B cell (primary cell): ENCODE measurements around the gene CAMK1D. TPM values are rescaled to one million over a fixed set of nuclear protein-coding genes. Genes with fewer than 3 reads are reported as not detected.

Source experiments
- ATAC-seq: fragments of 200-7000 bp; cut with Tn5 transposase; one replicate; pipeline ENCODE4 v1.10.0; 2021; ENCODE audit warnings: low read depth, mild to moderate bottlenecking, moderate number of reproducible peaks, moderate library complexity
- CTCF ChIA-PET: fragments of 350-600 bp; sonication (Branson Sonifier 250); formaldehyde crosslinking; loops from one replicate; lab custom pipeline; 2021; ENCODE audit warnings: antibody characterized with exemption, inconsistent platforms; lab: Charles Lee
- POLR2A ChIA-PET: fragments of 350-600 bp; sonication (Branson Sonifier 250); formaldehyde crosslinking; loops from one replicate; lab custom pipeline; 2021; ENCODE audit warnings: antibody characterized with exemption; lab: Charles Lee
- DNase-seq: peaks from one replicate; pipeline ENCODE4 v3.0.0; 2013
- H2AFZ ChIP-seq: 2 replicates; pipeline ENCODE4 v1.6.1; 2012; ENCODE audit warnings: mild to moderate bottlenecking, low read depth, low read length; ENCODE audit not compliant: insufficient read depth, poor library complexity, severe bottlenecking
- H3K27ac ChIP-seq, 2 donors: 1 replicate in 1 of 2; 2 replicates in 1 of 2; pipeline ENCODE4 v1.5.1; 2012 to 2013; ENCODE audit warnings: low read length in 2 of 2, mild to moderate bottlenecking in 2 of 2, moderate library complexity in 1 of 2
- H3K27me3 ChIP-seq, 4 experiments: fragments of 200-600 bp in 1 of 4; sonication (generic) in 1 of 4; replicated peaks in 1 of 4; 1 replicate in 2 of 4; 2 replicates in 2 of 4; pipeline versions ENCODE4 v1.6.1 to v1.7.0; 2013 to 2016; ENCODE audit warnings: low read length in 3 of 4, mild to moderate bottlenecking in 2 of 4, mixed read lengths in 1 of 4, moderate library complexity in 1 of 4; ENCODE audit not compliant: insufficient read depth in 4 of 4, control insufficient read depth in 3 of 4; ENCODE audit errors: control extremely low read depth in 1 of 4
- H3K36me3 ChIP-seq, 2 experiments: replicated peaks in 1 of 2; 1 replicate in 1 of 2; 2 replicates in 1 of 2; pipeline versions ENCODE4 v1.6.1 to v1.7.1; 2013; ENCODE audit warnings: low read length in 1 of 2; ENCODE audit not compliant: insufficient read depth in 2 of 2, control insufficient read depth in 1 of 2; ENCODE audit errors: control extremely low read depth in 1 of 2, extremely low read depth in 1 of 2
- H3K4me1 ChIP-seq, 2 donors: fragments of 200-600 bp in 1 of 2; sonication (generic) in 1 of 2; 1 replicate in 1 of 2; 2 replicates in 1 of 2; pipeline versions ENCODE4 v1.5.1 to v1.6.1; 2013 to 2017; ENCODE audit warnings: low read length in 2 of 2; ENCODE audit not compliant: control insufficient read depth in 2 of 2, insufficient read depth in 2 of 2
- H3K4me2 ChIP-seq: replicated peaks from 2 replicates; pipeline ENCODE3; 2012; ENCODE audit warnings: mild to moderate bottlenecking, low read depth, low read length; ENCODE audit not compliant: poor library complexity, severe bottlenecking
- H3K4me3 ChIP-seq, 5 experiments: fragments of 200-600 bp in 1 of 5; sonication (generic) in 1 of 5; 1 replicate in 3 of 5; 2 replicates in 2 of 5; pipeline versions ENCODE4 v1.5.1 to v1.7.0; 2011 to 2016; ENCODE audit warnings: low read length in 4 of 5, mild to moderate bottlenecking in 4 of 5, low read depth in 2 of 5, control low read depth in 1 of 5, moderate library complexity in 1 of 5; ENCODE audit not compliant: insufficient read depth in 1 of 5; ENCODE audit errors: control extremely low read depth in 1 of 5, extremely low read depth in 1 of 5
- H3K79me2 ChIP-seq: fragments of 200-600 bp; sonication (generic); one replicate; pipeline ENCODE4 v1.6.0; 2016; ENCODE audit warnings: low read length; ENCODE audit not compliant: control insufficient read depth, insufficient read depth
- H3K9ac ChIP-seq: fragments of 200-600 bp; sonication (generic); 2 replicates; pipeline ENCODE4 v1.6.1; 2017; ENCODE audit warnings: mild to moderate bottlenecking, low read length, moderate library complexity
- H3K9me3 ChIP-seq, 3 donors: one replicate each; pipeline versions ENCODE4 v1.6.1 to v1.7.1; 2013; ENCODE audit warnings: low read length in 2 of 3; ENCODE audit not compliant: control insufficient read depth in 2 of 3, insufficient read depth in 1 of 3; ENCODE audit errors: control extremely low read depth in 1 of 3
- H4K20me1 ChIP-seq: 2 replicates; pipeline ENCODE4 v1.6.0; 2012; ENCODE audit warnings: mild to moderate bottlenecking, low read length; ENCODE audit not compliant: insufficient read depth, control insufficient read depth, poor library complexity, severe bottlenecking
- H3K27ac Mint-ChIP-seq: one replicate; pipeline ENCODE4 v1.8.0; 2021; ENCODE audit warnings: mixed read lengths
- H3K27me3 Mint-ChIP-seq: one replicate; pipeline ENCODE4 v1.8.0; 2021; ENCODE audit warnings: mixed read lengths
- H3K4me1 Mint-ChIP-seq: one replicate; pipeline ENCODE4 v1.8.0; 2021; ENCODE audit warnings: mixed read lengths
- H3K4me3 Mint-ChIP-seq: one replicate; pipeline ENCODE4 v1.8.0; 2021; ENCODE audit warnings: mixed read lengths
- H3K9me3 Mint-ChIP-seq: one replicate; pipeline ENCODE4 v1.8.0; 2022; ENCODE audit warnings: mixed read lengths; ENCODE audit not compliant: insufficient read depth
- CTCF ChIP-seq: fragments of 200-600 bp; IDR thresholded peaks from one replicate; pipeline ENCODE4 v1.8.0; 2022; ENCODE audit warnings: antibody characterized with exemption, mild to moderate bottlenecking
- EZH2 ChIP-seq: IDR thresholded peaks from 2 replicates; pipeline ENCODE4 v1.6.1; 2012; ENCODE audit warnings: borderline replicate concordance, low read depth, mild to moderate bottlenecking, moderate library complexity, low read length; ENCODE audit not compliant: insufficient read depth, poor library complexity, severe bottlenecking
- WGBS: methylation state at CpG from one replicate; pipeline ENCODE4 v1.1.5; 2013; ENCODE audit warnings: missing lambda C conversion rate; ENCODE audit not compliant: insufficient coverage; 5-methylcytosine and 5-hydroxymethylcytosine counted together
- intact Hi-C: fragments of 100-400 bp; cut with micrococcal nuclease; formaldehyde crosslinking; loops from one replicate; pipeline ENCODE4 v1.10.0; 2022
- polyA plus RNA-seq: library from polyadenylated mRNA; depleted of rRNA; stranded (reverse); fragments of >200 nt; gene quantifications from 2 replicates; pipeline ENCODE4 v1.2.3, GENCODE V29; 2012
- total RNA-seq, 2 donors: library from RNA; stranded (reverse); fragments of 120-200 nt in 1 of 2; gene quantifications; 1 replicate in 1 of 2; 2 replicates in 1 of 2; pipeline versions ENCODE4 v1.2.3 to v1.2.4, GENCODE V29; 2013 to 2022

The CAMK1D gene
- total and polyA plus RNA-seq, 2 donors (not counting 1 experiment from before 2014, with no cell fraction given), result 34.1 to 69.7 TPM

GRCh38 chr10:12448729-12449391, 99.5 kb downstream of the CAMK1D start:
- Mint-ChIP-seq H3K4me1 (peaks cover 63% of the 10 kb centered on the region), H3K27me3 (no peaks in the 10 kb centered on the region), H3K4me3 (peak overlapping the region; percentile 73), H3K27ac (peak overlapping the region; percentile 85), H3K9me3 (no peaks in the 10 kb centered on the region)
- Histone ChIP-seq H3K4me3 (peak overlapping the region in 1 of 5 experiments; percentile 12), H3K36me3 (no peaks in the 10 kb centered on the region), H2AFZ (no peak overlapping the region), H4K20me1 (peaks cover 84% of the 10 kb centered on the region), H3K27me3 (no peaks in the 10 kb centered on the region), H3K4me1 (peaks cover 14 to 19% of the 10 kb centered on the region in 2 donors), H3K4me2 (peak overlapping the region; percentile 48), H3K9ac (peak overlapping the region; percentile 35), H3K79me2 (peaks cover 94% of the 10 kb centered on the region), H3K27ac (peak overlapping the region in 1 of 2 donors; percentile 48), H3K9me3 (no peaks in the 10 kb centered on the region)
- ChIA-PET POLR2A (no interaction called here), CTCF (interaction anchor here (0.7 kb wide), 1 partner anchor 184 kb away, joined by 3 read pairs; no protein-coding TSS in a partner anchor)
- DNase-seq (peak; percentile 62), ATAC-seq (peak; percentile 85)
- 28% methylated on average over 10 of the region's 18 CpGs for WGBS
- intact Hi-C loops, result no loop called here
- no peak for TF ChIP-seq EZH2

- intact Hi-C loops, result no loop called here
- TF ChIP-seq EZH2 (no peak), CTCF (no peak)
- H3K9me3 Mint-ChIP-seq, result no peaks in the 10 kb centered on the region
- no peak overlapping the region for H3K4me2 ChIP-seq
- no peaks in the 10 kb centered on the region for H3K27me3 ChIP-seq
- no peaks in the 10 kb centered on the region for H3K9me3 ChIP-seq
- POLR2A ChIA-PET, result interaction anchor here (0.6 kb wide), 1 partner anchor 59 kb away, joined by 3 read pairs; no protein-coding TSS in a partner anchor
- no peak overlapping the region for H3K27ac Mint-ChIP-seq
- ATAC-seq, result no peak
- H3K4me3 Mint-ChIP-seq, result no peak overlapping the region
- H2AFZ ChIP-seq, result no peak overlapping the region
- peaks cover 2 to 3% of the 10 kb centered on the region in 2 donors for H3K4me1 ChIP-seq
- no peak overlapping the region for H3K27ac ChIP-seq
- H3K4me1 Mint-ChIP-seq, result peaks cover 38% of the 10 kb centered on the region
- 98% methylated on average over 3 of the region's 5 CpGs for WGBS
- H3K9ac ChIP-seq, result no peak overlapping the region
- H3K27me3 Mint-ChIP-seq, result no peaks in the 10 kb centered on the region
- peaks cover 93% of the 10 kb centered on the region for H4K20me1 ChIP-seq
- no peak overlapping the region for H3K4me3 ChIP-seq
- CTCF ChIA-PET, result no interaction called here
- no peaks in the 10 kb centered on the region for H3K36me3 ChIP-seq
- DNase-seq, result no peak
- peaks cover 97% of the 10 kb centered on the region for H3K79me2 ChIP-seq
Observed at GRCh38 chr10:12455318-12455717, 106.0 kb downstream of the CAMK1D start.
